B cell (primary cell): ENCODE measurements around the gene TXK.

ENCODE experiments used
- EZH2 ChIP-seq: IDR thresholded peaks from 2 replicates; pipeline ENCODE4 v1.6.1; 2012; ENCODE audit warnings: borderline replicate concordance, low read depth, mild to moderate bottlenecking, moderate library complexity, low read length; ENCODE audit not compliant: insufficient read depth, poor library complexity, severe bottlenecking
- TF ChIP-seq, protein P1 (sequence below): fragments of 200-600 bp; IDR thresholded peaks from one replicate; pipeline ENCODE4 v1.8.0; 2022; ENCODE audit warnings: antibody characterized with exemption, mild to moderate bottlenecking

DNA sequence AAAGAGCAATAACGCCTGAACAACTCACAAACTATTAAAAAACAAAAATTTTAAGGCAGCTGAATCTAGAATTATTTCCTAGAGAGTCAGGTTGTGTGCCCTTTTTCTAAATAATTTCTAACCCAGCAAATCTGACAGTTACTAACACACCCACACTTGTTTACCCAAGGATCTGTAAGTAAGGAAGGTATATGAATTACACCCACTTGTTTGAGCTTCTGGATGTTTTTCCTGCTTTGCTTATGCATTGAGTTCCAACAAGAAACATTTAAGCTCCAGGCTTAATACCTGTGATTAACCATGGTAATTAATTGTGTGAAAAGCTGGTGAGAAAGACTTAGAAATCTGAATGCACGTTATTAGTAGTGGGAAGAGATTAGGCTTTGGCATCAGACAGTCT is 115.9 kb downstream of the TXK start:
- TF ChIP-seq, protein P1, sequence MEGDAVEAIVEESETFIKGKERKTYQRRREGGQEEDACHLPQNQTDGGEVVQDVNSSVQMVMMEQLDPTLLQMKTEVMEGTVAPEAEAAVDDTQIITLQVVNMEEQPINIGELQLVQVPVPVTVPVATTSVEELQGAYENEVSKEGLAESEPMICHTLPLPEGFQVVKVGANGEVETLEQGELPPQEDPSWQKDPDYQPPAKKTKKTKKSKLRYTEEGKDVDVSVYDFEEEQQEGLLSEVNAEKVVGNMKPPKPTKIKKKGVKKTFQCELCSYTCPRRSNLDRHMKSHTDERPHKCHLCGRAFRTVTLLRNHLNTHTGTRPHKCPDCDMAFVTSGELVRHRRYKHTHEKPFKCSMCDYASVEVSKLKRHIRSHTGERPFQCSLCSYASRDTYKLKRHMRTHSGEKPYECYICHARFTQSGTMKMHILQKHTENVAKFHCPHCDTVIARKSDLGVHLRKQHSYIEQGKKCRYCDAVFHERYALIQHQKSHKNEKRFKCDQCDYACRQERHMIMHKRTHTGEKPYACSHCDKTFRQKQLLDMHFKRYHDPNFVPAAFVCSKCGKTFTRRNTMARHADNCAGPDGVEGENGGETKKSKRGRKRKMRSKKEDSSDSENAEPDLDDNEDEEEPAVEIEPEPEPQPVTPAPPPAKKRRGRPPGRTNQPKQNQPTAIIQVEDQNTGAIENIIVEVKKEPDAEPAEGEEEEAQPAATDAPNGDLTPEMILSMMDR: no peak
- no peak for TF ChIP-seq EZH2
